GM23248 (cell line): ENCODE results near the gene MET.
"Not testable (repeated sequence)": the region's sequence is repeated elsewhere in the genome, so short reads cannot be mapped to it uniquely, and the experiment has no call there.

Source experiments
- EZH2 ChIP-seq: fragments of 200-600 bp; sonication (generic); IDR thresholded peaks from 2 replicates; pipeline ENCODE4 v1.6.1; 2018; ENCODE audit warnings: antibody characterized with exemption, mild to moderate bottlenecking; ENCODE audit not compliant: insufficient read depth, poor library complexity, severe bottlenecking
- EZH2phosphoT487 ChIP-seq: fragments of 200-600 bp; sonication (generic); IDR thresholded peaks from 2 replicates; pipeline ENCODE4 v1.6.1; 2018; ENCODE audit warnings: antibody characterized with exemption, moderate library complexity, mild to moderate bottlenecking, low read depth; ENCODE audit not compliant: insufficient read depth

GRCh38 chr7:116723959-116724529 lies 52.0 kb downstream of the MET start:
- not testable (repeated sequence) for TF ChIP-seq EZH2, EZH2phosphoT487
